ENCODE results near the gene STON2.
A peak's percentile ranks its signal among the peaks of the same experiment; 100 is the strongest.
"Not testable (repeated sequence)": the region's sequence is repeated elsewhere in the genome, so short reads cannot be mapped to it uniquely, and the experiment has no call there.

STON2 gene

GRCh38 chr14:81400202-81400678, at the start of gene STON2:
TSS of gene STON2 (minus strand) at chr14:81400324. CDS start at chr14:81398382, 1,942 bp downstream.
- DNase-seq (ENCODE audit: low read depth in 2 of 2) = peak; percentile 11 to 18

- DNase-seq (ENCODE audit: low read depth in 2 of 2) = no peak
Measured at GRCh38 chr14:81449576-81449975, 49.5 kb upstream of the STON2 start.

GRCh38 chr14:81449114-81449513, 49.0 kb upstream of the STON2 start:
- no peak for DNase-seq (ENCODE audit: low read depth in 2 of 2)

GRCh38 chr14:81447021-81447764, 47.1 kb upstream of the STON2 start:
- no peak for DNase-seq (ENCODE audit: low read depth in 2 of 2)

GRCh38 chr14:81446279-81447007, 46.3 kb upstream of the STON2 start:
- DNase-seq (ENCODE audit: low read depth in 2 of 2) = no peak

- DNase-seq (ENCODE audit: low read depth in 2 of 2) = no peak
Measured at GRCh38 chr14:81441626-81442134, 41.6 kb upstream of the STON2 start.

GRCh38 chr14:81440041-81440440, 39.9 kb upstream of the STON2 start:
- no peak for DNase-seq (ENCODE audit: low read depth in 2 of 2)

GRCh38 chr14:81437244-81437643, 37.1 kb upstream of the STON2 start:
- no peak for DNase-seq (ENCODE audit: low read depth in 2 of 2)

GRCh38 chr14:81436296-81437138, 36.4 kb upstream of the STON2 start:
- peak; percentile 27 to 28 for DNase-seq (ENCODE audit: low read depth in 2 of 2)

- no peak for DNase-seq (ENCODE audit: low read depth in 2 of 2)
Measured at GRCh38 chr14:81435391-81436295, 35.5 kb upstream of the STON2 start.

- DNase-seq (ENCODE audit: low read depth in 2 of 2) = no peak
Measured at GRCh38 chr14:81435048-81435390, 34.9 kb upstream of the STON2 start.

- no peak for DNase-seq (ENCODE audit: low read depth in 2 of 2)
Measured at GRCh38 chr14:81434230-81434629, 34.1 kb upstream of the STON2 start.

GRCh38 chr14:81433378-81433777, 33.3 kb upstream of the STON2 start:
- DNase-seq (ENCODE audit: low read depth in 2 of 2) = no peak

GRCh38 chr14:81432219-81432661, 32.1 kb upstream of the STON2 start:
- no peak for DNase-seq (ENCODE audit: low read depth in 2 of 2)

- DNase-seq (ENCODE audit: low read depth in 2 of 2) = no peak
Measured at GRCh38 chr14:81430235-81430634, 30.1 kb upstream of the STON2 start.

- not testable (repeated sequence) for DNase-seq (ENCODE audit: low read depth in 2 of 2)
Measured at GRCh38 chr14:81429749-81430148, 29.6 kb upstream of the STON2 start.

GRCh38 chr14:81429028-81429427, 28.9 kb upstream of the STON2 start:
- DNase-seq (ENCODE audit: low read depth in 2 of 2) = no peak

GRCh38 chr14:81427348-81428058, 27.4 kb upstream of the STON2 start:
- DNase-seq (ENCODE audit: low read depth in 2 of 2) = no peak

GRCh38 chr14:81423504-81423903, 23.4 kb upstream of the STON2 start:
- DNase-seq (ENCODE audit: low read depth in 2 of 2) = no peak
